Adipocyte (in vitro differentiated cells): Measurements from ENCODE around the gene HRNR.
"Not testable (repeated sequence)": the region's sequence is repeated elsewhere in the genome, so short reads cannot be mapped to it uniquely, and the experiment has no call there.

Experiments used
- DNase-seq: peaks from one replicate; pipeline ENCODE4 v3.0.0-alpha.2; 2015; ENCODE audit warnings: low read depth
- H3K27me3 ChIP-seq: replicated peaks from 2 replicates; pipeline ENCODE4 v1.7.0; 2013; ENCODE audit warnings: mild to moderate bottlenecking, low read length, moderate library complexity; ENCODE audit not compliant: control insufficient read depth, insufficient read depth
- H3K36me3 ChIP-seq: 2 replicates; pipeline ENCODE4 v1.7.0; 2013; ENCODE audit warnings: low read length, mild to moderate bottlenecking, moderate library complexity; ENCODE audit not compliant: control insufficient read depth, insufficient read depth, severe bottlenecking
- H3K4me1 ChIP-seq: 2 replicates; pipeline ENCODE4 v1.7.0; 2013; ENCODE audit warnings: mild to moderate bottlenecking, low read length, moderate library complexity; ENCODE audit not compliant: control insufficient read depth, insufficient read depth
- H3K4me3 ChIP-seq: 2 replicates; pipeline ENCODE4 v1.7.0; 2013; ENCODE audit warnings: mild to moderate bottlenecking, low read length, moderate library complexity
- H3K9ac ChIP-seq: 2 replicates; pipeline ENCODE4 v1.7.0; 2013; ENCODE audit warnings: mild to moderate bottlenecking, low read length, moderate library complexity
- H3K9me3 ChIP-seq: 2 replicates; pipeline ENCODE4 v1.7.0; 2013; ENCODE audit warnings: mild to moderate bottlenecking, low read length, moderate library complexity; ENCODE audit not compliant: control insufficient read depth

HRNR gene

GRCh38 chr1:152224093-152224492 is at the start of gene HRNR:
HRNR (minus strand) TSS chr1:152224193; CDS start chr1:152223253, 940 bp downstream.
- no peak within 1 kb of the TSS for H3K4me3 ChIP-seq
- no peaks in the 10 kb centered on the region for H3K9me3 ChIP-seq
- peaks cover 6% of the 10 kb centered on the region for H3K4me1 ChIP-seq
- H3K36me3 ChIP-seq = no peaks in the 10 kb centered on the region
- no peak within 1 kb of the TSS for H3K9ac ChIP-seq
- no peaks in the 10 kb centered on the region for H3K27me3 ChIP-seq
- no peak for DNase-seq

DNA sequence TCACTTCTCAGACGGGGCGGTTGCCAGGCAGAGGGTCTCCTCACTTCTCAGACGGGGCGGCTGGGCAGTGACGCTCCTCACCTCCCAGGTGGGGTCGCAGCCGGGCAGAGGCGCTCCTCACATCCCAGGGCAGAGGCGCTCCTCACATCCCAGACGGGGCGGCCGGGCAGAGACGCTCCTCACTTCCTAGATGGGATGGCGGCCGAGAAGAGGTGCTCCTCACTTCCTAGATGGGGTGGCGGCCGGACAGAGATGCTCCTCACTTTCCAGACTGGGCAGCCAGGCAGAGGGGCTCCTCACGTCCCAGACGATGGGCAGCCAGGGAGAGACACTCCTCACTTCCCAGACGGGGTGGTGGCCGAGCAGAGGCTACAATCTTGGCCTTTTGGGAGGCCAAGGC is 32.4 kb upstream of the HRNR start:
- not testable (repeated sequence) for H3K4me3 ChIP-seq, H3K4me1 ChIP-seq, H3K36me3 ChIP-seq, DNase-seq, H3K9ac ChIP-seq, H3K9me3 ChIP-seq, H3K27me3 ChIP-seq

- H3K4me3 ChIP-seq = no peak overlapping the region
- H3K36me3 ChIP-seq = no peaks in the 10 kb centered on the region
- H3K9me3 ChIP-seq = no peaks in the 10 kb centered on the region
- no peak overlapping the region for H3K9ac ChIP-seq
- no peaks in the 10 kb centered on the region for H3K4me1 ChIP-seq
- no peak for DNase-seq
- H3K27me3 ChIP-seq = no peaks in the 10 kb centered on the region
Observed at GRCh38 chr1:152252157-152252556, 28.2 kb upstream of the HRNR start.

DNA sequence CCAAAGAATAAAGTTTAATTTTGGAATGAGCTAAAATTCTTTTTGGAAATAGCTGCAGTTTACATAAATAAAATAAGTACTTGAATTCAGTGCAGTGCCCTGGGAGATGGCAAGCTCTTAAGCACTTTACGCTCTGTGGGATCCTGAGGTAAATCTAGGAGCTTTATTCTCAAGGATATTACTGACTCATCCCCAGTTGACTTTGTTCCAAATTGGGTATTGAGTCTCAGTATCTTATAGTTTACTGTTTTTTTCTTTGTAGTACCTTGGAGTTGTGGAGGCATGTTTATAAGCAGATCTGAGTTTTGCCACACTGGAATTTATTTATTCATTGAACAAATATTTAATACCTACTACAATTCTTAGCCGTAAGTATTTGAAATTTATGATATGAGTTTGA is 27.4 kb upstream of the HRNR start:
- no peaks in the 10 kb centered on the region for H3K9me3 ChIP-seq
- H3K27me3 ChIP-seq = no peaks in the 10 kb centered on the region
- H3K4me1 ChIP-seq = no peaks in the 10 kb centered on the region
- no peak for DNase-seq
- H3K4me3 ChIP-seq = no peak overlapping the region
- no peaks in the 10 kb centered on the region for H3K36me3 ChIP-seq
- H3K9ac ChIP-seq = no peak overlapping the region

- no peak overlapping the region for H3K4me3 ChIP-seq
- no peaks in the 10 kb centered on the region for H3K27me3 ChIP-seq
- H3K9ac ChIP-seq = no peak overlapping the region
- H3K9me3 ChIP-seq = no peaks in the 10 kb centered on the region
- H3K36me3 ChIP-seq = no peaks in the 10 kb centered on the region
- DNase-seq = no peak
- H3K4me1 ChIP-seq = no peaks in the 10 kb centered on the region
Observed at GRCh38 chr1:152247316-152247715, 23.3 kb upstream of the HRNR start.

DNA sequence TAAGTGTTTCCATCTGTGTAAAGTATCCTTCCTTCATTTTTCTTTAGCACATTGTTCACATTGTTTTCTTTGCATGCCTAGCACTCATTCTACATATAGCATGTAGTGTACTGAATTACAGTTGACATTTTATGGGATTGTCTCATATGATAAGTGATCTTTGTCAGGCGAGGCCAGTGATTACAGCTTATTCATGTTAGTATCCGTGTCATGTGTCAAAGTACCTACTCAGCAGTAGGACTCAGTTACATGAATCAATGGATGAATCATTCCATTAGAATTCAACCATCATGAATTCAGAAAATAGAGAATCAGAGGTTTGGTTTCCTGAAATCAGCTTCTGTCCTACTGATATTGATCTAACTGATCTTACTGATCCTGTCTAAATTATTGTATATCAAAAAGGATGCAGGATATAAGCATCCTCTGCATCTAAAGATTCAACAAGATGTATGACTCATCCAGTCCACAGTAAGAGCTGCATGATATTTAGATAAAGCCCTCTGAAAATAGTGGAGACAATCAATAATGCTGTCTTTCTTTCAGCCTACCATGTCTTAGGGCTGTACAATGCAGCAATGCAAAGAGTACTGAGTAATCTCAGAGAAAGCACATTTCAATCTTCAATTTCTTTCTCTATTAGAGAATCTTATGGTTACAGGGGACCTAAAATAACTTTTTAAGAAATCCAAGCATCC is 20.7 kb upstream of the HRNR start:
- no peak overlapping the region for H3K9ac ChIP-seq
- H3K27me3 ChIP-seq = no peaks in the 10 kb centered on the region
- no peaks in the 10 kb centered on the region for H3K9me3 ChIP-seq
- no peak overlapping the region for H3K4me3 ChIP-seq
- no peaks in the 10 kb centered on the region for H3K4me1 ChIP-seq
- no peak for DNase-seq
- no peaks in the 10 kb centered on the region for H3K36me3 ChIP-seq

GRCh38 chr1:152237093-152237492 is 13.1 kb upstream of the HRNR start:
- no peak overlapping the region for H3K4me3 ChIP-seq
- no peaks in the 10 kb centered on the region for H3K9me3 ChIP-seq
- no peak overlapping the region for H3K9ac ChIP-seq
- DNase-seq = no peak
- H3K27me3 ChIP-seq = no peaks in the 10 kb centered on the region
- no peaks in the 10 kb centered on the region for H3K36me3 ChIP-seq
- H3K4me1 ChIP-seq = no peaks in the 10 kb centered on the region

GRCh38 chr1:152228831-152229230 is 4.8 kb upstream of the HRNR start:
- Histone ChIP-seq H3K27me3 (no peaks in the 10 kb centered on the region), H3K4me1 (peaks cover 6% of the 10 kb centered on the region), H3K4me3 (no peak overlapping the region), H3K36me3 (no peaks in the 10 kb centered on the region), H3K9me3 (no peaks in the 10 kb centered on the region), H3K9ac (no peak overlapping the region)
- no peak for DNase-seq

GRCh38 chr1:152227310-152227928 is 3.4 kb upstream of the HRNR start:
- peak; percentile 38 for DNase-seq
- Histone ChIP-seq H3K9ac (no peak overlapping the region), H3K4me3 (no peak overlapping the region), H3K9me3 (no peaks in the 10 kb centered on the region), H3K4me1 (peaks cover 6% of the 10 kb centered on the region), H3K36me3 (no peaks in the 10 kb centered on the region), H3K27me3 (no peaks in the 10 kb centered on the region)

DNA sequence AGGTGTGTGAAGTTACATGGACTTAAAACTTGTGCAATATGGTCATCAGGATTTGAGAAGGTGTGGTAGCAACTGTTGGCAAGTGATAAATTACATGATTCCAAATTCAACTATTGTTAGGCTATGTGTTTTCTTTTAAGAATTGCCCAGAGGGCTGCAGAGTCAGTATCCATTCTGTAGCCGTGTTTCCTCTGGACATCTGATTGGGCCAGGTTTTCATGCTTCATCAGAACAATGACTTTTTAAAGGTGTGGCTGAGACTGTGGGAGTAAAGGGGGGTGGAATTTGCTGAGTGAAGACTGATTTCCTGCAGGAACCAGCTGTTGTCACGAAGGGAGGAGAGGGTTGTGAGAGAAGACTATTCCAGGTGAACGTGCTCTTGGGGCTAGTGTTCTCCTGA is 1.7 kb upstream of the HRNR start:
- Histone ChIP-seq H3K4me1 (peaks cover 6% of the 10 kb centered on the region), H3K9ac (no peak overlapping the region), H3K27me3 (no peaks in the 10 kb centered on the region), H3K9me3 (no peaks in the 10 kb centered on the region), H3K36me3 (no peaks in the 10 kb centered on the region), H3K4me3 (no peak overlapping the region)
- DNase-seq = no peak

DNA sequence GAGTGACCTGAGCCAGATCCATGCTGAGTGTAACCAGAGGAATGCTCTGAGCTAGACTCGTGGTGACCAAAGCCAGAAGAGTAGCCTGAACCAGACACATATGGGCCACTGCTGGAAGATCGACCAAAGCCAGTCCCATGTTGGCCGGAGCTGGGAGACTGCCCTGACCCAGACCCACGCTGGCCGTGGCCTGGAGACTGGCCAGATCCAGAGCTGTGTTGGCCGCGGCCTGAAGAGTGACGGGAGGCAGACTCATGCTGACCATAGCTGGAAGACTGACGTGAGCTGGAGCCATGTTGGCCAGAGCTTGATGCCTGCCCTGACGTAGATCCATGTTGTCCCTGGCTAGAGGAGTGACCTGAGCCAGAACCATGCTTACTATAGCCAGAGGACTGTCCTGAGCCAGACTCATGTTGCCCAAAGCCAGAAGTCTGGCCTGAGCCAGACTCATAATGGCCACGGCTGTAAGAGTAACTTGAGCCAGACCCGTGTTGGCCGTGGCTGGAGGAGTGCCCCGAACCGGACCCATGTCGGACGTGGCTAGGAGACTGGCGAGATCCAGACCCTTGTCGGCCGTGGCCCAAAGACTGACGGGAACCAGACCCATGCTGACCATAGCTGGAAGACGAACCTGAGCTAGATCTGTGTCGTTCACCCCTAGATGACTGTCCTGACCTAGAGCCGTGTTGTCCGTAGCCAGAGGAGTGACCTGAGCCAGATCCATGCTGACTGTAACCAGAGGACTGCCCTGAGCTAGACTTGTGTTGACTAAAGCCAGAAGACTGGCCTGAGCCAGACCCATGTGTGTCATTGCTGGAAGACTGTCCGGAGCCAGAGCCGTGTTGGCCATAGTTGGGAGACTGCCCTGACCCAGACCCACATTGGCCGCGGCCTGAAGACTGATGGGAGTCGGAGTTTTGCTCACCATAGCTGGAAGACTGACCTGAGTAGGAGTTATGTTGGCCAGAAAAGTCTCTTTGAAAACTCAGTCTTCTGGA is 3.5 kb downstream of the HRNR start:
- Histone ChIP-seq H3K4me1 (no peaks in the 10 kb centered on the region), H3K36me3 (no peaks in the 10 kb centered on the region), H3K9ac (no peak overlapping the region), H3K27me3 (no peaks in the 10 kb centered on the region), H3K4me3 (no peak overlapping the region), H3K9me3 (no peaks in the 10 kb centered on the region)
- no peak for DNase-seq
